Activated naive CD8-positive, alpha-beta T cell (primary cell): Measurements from ENCODE around the gene EVA1A.

ENCODE experiments used
- H3K27ac Mint-ChIP-seq: one replicate; pipeline ENCODE4 v1.8.0; 2021; ENCODE audit warnings: mixed read lengths
- H3K27me3 Mint-ChIP-seq: one replicate; pipeline ENCODE4 v1.8.0; 2021; ENCODE audit warnings: mixed read lengths
- H3K36me3 Mint-ChIP-seq: one replicate; pipeline ENCODE4 v1.8.0; 2021; ENCODE audit warnings: mixed read lengths
- H3K4me1 Mint-ChIP-seq: one replicate; pipeline ENCODE4 v1.8.0; 2021; ENCODE audit warnings: low read depth, mixed read lengths
- H3K4me3 Mint-ChIP-seq: one replicate; pipeline ENCODE4 v1.8.0; 2021; ENCODE audit warnings: mild to moderate bottlenecking, mixed read lengths
- H3K9me3 Mint-ChIP-seq: one replicate; pipeline ENCODE4 v1.8.0; 2021; ENCODE audit warnings: low read depth, mixed read lengths

EVA1A gene

DNA sequence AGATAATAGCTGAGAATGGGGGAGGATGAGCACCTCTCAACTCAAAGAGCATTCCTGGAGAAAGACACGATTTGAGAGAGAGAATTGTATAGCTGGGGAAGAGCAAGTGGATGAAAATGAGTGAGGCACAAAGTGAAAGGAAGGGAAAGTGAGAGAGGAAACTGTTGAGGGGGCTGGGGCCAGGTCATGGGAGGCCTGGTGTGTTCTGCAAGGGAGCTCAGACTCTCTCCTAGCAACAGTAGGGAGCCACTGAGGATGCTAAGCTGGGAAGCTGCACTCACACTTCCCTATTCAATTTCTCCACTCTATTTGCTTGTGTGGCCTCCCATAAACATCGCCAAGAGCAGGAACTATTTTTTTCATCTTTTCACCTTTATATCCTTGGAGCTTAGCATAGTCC is 14.8 kb downstream of the EVA1A start:
- peaks cover 1% of the 10 kb centered on the region for H3K4me1 Mint-ChIP-seq
- H3K27me3 Mint-ChIP-seq, result peaks cover 7% of the 10 kb centered on the region
- H3K4me3 Mint-ChIP-seq, result no peak overlapping the region
- H3K36me3 Mint-ChIP-seq, result no peaks in the 10 kb centered on the region
- H3K27ac Mint-ChIP-seq, result no peak overlapping the region
- no peaks in the 10 kb centered on the region for H3K9me3 Mint-ChIP-seq

DNA sequence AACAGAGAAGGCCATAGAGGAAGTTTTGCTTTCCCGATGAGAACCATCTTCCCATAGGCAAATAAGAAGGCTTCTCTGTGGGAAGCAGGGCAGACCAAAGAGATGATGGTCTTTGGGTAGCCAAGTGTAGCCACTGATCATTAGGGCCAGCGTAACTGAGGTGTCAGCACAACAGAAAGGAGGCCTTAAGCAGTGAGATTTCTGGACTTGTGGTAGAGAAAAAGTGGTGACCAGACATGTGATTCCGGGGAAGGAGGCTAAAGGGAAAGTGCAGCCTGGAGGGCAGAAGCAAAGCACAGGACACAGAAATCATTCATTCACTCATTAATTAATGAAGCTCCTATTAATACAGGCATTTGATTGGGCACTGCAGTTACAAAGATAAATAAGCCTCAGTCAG is 15.4 kb downstream of the EVA1A start:
- H3K4me3 Mint-ChIP-seq, result no peak overlapping the region
- peaks cover 7% of the 10 kb centered on the region for H3K27me3 Mint-ChIP-seq
- H3K27ac Mint-ChIP-seq, result no peak overlapping the region
- H3K9me3 Mint-ChIP-seq, result no peaks in the 10 kb centered on the region
- H3K4me1 Mint-ChIP-seq, result peaks cover 1% of the 10 kb centered on the region
- no peaks in the 10 kb centered on the region for H3K36me3 Mint-ChIP-seq

DNA sequence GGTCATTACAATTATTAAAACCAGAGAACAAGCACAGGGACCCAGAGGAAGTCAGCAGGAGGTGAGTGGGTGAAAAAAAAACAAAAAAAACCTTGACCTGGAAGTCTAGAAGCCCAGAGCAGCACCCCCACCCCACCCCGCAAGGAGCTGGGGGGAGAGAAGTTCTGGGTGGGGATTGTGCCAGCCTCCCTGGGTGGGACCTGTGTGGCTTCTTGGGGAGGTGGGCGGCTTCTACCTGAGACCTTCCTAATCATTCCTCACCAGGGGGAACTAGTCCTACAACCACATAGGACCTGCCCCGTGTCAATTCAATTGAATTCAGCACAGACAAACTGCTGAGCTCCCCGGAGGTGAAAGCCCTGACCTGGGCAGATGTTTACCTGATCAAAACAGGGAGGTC is 17.3 kb downstream of the EVA1A start:
- Mint-ChIP-seq H3K4me3 (no peak overlapping the region), H3K27me3 (peaks cover 7% of the 10 kb centered on the region), H3K36me3 (no peaks in the 10 kb centered on the region), H3K4me1 (peaks cover 1% of the 10 kb centered on the region), H3K9me3 (no peaks in the 10 kb centered on the region), H3K27ac (no peak overlapping the region)

DNA sequence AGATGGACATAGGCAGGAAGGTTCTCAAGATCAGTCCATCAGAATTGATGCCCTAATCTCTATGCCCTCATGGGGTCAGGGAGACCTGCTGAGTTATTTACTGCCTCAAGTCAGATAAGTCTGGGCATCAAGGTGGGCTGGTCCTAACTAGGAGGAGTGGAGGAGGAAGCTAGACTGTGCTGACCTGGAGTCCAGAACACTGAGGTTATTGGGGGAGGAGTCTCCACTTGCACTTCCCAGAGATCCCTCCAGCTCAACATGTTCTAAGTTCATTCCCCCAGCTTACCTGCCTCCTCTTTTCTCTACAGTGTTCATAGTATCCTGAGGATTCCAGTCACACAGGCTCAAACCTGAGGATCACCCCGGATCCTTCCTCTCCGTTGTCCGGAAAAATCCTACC is 19.3 kb downstream of the EVA1A start:
- no peaks in the 10 kb centered on the region for H3K4me1 Mint-ChIP-seq
- no peak overlapping the region for H3K27ac Mint-ChIP-seq
- peaks cover 6% of the 10 kb centered on the region for H3K27me3 Mint-ChIP-seq

DNA sequence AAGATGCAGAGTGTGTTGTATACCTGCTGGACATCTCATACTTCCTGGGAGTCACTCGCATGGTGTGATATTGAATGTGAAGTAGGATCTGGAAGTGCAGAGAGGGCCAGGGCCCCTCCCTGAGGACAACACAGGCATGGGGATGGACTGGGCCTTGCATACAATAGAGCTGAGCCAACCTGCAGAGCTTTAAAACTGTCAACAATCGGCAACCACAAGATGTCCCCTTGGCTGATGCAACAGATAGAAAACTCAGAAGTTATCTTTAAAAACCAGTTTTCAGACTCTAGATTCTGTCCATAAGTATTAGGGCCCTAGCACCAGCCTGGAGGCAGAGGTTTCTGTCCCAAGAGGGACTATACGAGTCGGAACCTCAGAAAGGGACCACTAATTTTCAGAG is 19.7 kb downstream of the EVA1A start:
- no peaks in the 10 kb centered on the region for H3K36me3 Mint-ChIP-seq
- H3K27ac Mint-ChIP-seq, result no peak overlapping the region
- no peaks in the 10 kb centered on the region for H3K4me1 Mint-ChIP-seq
- no peak overlapping the region for H3K4me3 Mint-ChIP-seq
- H3K27me3 Mint-ChIP-seq, result peaks cover 6% of the 10 kb centered on the region
- peaks cover 4% of the 10 kb centered on the region for H3K9me3 Mint-ChIP-seq

More for the DNA sequence above, 19.3 kb downstream of the EVA1A start:
- H3K36me3 Mint-ChIP-seq, result no peaks in the 10 kb centered on the region
- H3K4me3 Mint-ChIP-seq, result no peak overlapping the region
- peaks cover 4% of the 10 kb centered on the region for H3K9me3 Mint-ChIP-seq

DNA sequence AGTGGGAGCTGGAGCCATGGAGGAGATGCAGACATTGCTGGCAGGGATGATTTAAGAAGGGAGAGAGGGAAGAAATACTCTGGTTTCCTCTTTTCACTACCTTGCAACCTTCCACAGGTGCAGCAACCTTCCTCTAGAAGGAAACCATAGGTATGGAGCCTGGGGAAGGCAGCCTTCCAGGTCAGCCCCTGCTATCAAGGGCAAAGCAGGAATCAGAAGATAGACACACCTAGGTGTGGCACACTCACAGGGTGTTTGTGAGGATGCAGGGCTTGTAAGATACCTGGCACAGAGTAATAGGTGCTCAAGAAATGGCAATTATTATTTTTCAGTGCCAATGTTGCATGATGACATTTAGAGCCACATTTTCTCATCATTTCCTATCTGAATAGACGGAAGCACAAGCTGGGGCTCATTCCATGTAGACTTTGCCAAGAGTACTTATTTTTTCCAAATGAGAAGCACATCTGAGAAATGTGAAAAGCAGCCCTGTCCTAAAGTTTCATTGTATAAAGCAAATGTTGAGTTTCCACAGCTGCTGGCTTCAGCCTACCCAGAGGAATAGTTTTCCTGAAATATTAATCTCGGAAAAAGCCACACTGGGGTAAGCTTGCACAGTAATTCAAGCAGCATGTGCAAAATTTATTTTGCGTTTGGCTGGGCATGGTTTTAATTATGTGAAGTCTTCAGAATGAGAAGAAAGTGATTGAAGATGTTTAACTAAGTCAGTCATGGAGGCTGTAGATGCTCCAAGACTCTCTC is 20.6 kb downstream of the EVA1A start:
- no peaks in the 10 kb centered on the region for H3K36me3 Mint-ChIP-seq
- no peak overlapping the region for H3K4me3 Mint-ChIP-seq
- peaks cover 4% of the 10 kb centered on the region for H3K9me3 Mint-ChIP-seq
- peaks cover 7% of the 10 kb centered on the region for H3K27me3 Mint-ChIP-seq
- H3K4me1 Mint-ChIP-seq, result no peaks in the 10 kb centered on the region
- H3K27ac Mint-ChIP-seq, result no peak overlapping the region

DNA sequence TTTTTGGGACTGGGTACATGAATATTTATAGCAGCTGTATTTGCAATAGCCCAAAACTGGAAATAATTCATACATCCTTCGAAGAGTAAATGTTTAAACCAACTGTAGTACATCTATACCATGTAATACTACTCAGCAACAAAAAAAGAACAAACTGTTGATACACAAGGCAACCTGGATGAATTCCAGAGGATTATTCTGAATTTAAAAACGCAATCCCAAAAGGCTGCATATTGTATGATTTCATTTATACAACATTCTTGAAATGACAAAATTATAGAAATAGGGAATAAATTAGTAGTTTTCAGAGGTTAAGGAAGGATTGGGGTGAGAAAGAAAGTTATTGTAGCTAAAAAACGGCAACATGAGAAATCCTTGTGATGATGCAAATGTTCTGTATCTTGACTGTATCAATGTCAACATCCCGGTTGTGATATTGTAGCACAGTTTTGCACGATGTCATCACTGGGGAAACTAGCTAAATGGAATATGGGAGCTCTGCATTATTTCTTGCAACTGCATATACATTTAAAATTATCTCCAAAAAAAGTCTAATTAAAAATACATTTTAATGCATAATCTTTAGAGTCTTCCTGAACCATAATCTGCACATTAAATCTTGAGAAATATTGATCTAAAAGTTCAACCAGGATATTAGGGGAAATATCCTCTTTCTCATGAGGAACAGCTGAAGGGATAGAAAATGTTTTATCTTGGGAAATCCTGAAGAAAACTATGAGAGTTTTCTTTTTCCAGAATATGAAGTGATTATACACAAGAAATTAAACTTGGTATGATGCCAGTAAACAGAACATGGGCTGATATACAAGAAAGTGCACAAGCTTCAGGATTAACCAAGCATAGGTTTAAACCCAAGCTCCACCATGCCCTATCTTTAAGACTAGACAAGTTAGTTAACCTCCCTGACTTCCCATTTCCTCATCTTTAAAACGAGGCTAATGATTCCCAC is 21.9 kb downstream of the EVA1A start:
- H3K36me3 Mint-ChIP-seq, result no peaks in the 10 kb centered on the region
- H3K4me3 Mint-ChIP-seq, result no peak overlapping the region
- H3K27ac Mint-ChIP-seq, result no peak overlapping the region
- peaks cover 4% of the 10 kb centered on the region for H3K9me3 Mint-ChIP-seq
- peaks cover 12% of the 10 kb centered on the region for H3K27me3 Mint-ChIP-seq
- H3K4me1 Mint-ChIP-seq, result no peaks in the 10 kb centered on the region

DNA sequence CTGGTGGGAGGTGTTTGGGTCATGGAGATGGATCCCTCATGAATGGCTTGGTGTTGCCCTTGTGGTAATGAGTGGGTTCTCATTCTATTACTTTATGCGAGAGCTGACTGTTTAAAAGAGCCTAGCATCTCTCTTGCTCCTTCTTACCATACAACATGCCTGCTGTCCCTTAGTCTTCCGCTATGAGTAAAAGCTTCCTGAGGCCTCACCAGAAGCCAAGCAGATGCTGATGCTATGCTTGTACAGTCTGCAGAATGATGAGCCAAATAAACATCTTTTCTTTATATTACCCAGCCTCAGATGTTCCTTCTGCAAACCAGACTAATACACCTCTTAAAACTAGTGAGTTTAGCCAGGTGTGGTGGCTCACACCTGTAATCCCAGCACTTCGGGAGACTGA is 23.1 kb downstream of the EVA1A start:
- Mint-ChIP-seq H3K36me3 (no peaks in the 10 kb centered on the region), H3K4me1 (no peaks in the 10 kb centered on the region), H3K9me3 (peaks cover 4% of the 10 kb centered on the region)

DNA sequence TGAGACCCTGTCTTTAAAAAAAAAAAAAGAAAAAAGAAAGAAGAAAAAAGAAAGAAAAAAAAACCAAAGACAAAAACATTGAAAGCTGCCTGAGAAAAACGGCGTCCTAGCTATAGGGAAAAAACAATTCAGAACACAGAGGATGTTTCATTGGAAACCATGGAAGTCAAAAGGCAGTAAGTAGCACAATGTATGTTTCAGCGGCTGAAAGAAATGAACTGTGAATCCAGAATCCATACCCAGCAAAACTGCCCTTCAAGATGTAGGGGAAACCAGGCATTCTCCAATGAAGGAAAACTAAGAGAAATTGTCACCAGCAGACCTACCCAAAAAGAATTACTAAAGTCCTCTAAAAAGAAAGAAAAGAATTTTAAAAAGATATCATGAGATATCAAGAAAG is 27.6 kb downstream of the EVA1A start:
- Mint-ChIP-seq H3K27me3 (peaks cover 16% of the 10 kb centered on the region), H3K36me3 (no peaks in the 10 kb centered on the region), H3K27ac (no peak overlapping the region), H3K9me3 (peaks cover 4% of the 10 kb centered on the region), H3K4me3 (no peak overlapping the region), H3K4me1 (no peaks in the 10 kb centered on the region)

More for the DNA sequence above, 23.1 kb downstream of the EVA1A start:
- Mint-ChIP-seq H3K27ac (no peak overlapping the region), H3K4me3 (no peak overlapping the region), H3K27me3 (peaks cover 14% of the 10 kb centered on the region)

DNA sequence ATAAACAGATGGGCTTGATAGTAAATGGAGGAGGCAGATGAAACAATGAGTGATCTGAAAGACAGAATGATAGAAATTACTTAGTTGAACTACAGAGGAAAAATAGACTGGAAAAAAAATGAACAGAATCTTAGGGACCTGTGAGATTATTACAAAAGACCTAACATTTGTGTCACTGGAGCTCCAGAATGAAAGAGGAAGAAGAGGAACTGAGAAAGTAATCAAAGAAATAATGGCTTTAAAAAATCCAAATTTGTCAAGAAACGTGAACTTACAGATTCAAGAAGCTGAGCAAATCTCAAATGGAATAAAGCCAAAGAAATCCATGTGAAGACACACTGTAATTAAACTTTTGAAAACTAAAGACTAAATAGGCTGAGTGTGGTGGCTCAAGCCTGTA is 28.3 kb downstream of the EVA1A start:
- Mint-ChIP-seq H3K36me3 (no peaks in the 10 kb centered on the region), H3K9me3 (peaks cover 4% of the 10 kb centered on the region), H3K4me1 (no peaks in the 10 kb centered on the region), H3K27ac (no peak overlapping the region), H3K27me3 (peaks cover 16% of the 10 kb centered on the region), H3K4me3 (no peak overlapping the region)

DNA sequence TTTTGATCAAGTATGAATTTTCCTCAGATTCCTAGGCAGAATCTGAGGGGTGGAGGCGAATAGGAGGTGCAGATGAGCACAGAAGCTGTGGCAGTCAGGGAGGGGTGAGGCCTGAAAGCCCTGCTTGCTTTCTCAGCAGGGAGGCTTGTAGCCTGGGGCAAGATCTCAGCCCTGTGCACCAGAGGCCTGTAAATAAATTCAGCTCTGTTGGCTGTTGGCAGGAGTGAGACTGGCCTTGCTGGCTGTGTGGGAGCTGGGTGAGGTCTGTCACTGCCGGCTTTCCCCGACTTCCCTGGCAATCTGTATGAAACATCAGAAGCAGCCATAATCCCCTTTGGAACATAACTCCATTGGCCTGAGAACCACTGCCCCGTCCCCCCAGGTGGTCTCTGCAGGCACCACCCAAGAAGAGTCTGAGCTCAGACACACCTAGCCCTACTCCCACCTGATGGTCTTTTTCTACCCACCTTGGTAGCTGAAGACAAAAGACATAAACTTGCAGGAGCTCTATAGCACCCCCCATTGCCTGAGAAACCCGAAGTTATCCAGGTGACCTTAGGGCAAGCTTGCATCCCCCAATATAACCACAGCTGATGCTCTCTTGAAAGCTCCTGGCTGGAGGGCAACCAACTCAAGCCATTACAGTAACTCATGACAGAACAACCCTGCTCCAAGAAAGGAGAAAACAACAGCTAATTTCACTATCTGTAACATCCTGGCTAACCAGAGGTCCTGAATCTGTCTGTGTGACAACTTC is 32.3 kb downstream of the EVA1A start:
- H3K27me3 Mint-ChIP-seq, result peaks cover 12% of the 10 kb centered on the region

DNA sequence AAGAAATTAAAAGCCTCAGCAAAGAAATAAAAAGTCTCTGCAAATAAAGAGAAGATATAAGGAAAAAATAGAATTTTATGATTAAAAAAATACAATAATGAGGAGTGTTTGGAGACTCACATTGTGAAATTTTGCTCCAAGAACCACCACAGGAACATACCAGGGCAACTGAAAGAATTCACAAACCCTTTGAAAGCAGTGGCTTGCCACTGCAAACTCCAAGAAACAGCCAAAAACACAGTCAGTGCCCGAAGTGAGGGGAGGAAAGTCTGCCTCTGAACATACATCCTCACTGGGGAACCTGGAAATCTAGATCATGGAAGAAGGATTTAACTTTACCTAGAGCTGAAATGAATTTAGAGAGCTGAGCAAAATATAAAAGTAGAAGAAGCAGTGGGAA is 33.1 kb downstream of the EVA1A start:
- Mint-ChIP-seq H3K36me3 (no peaks in the 10 kb centered on the region), H3K4me3 (no peak overlapping the region), H3K27ac (no peak overlapping the region), H3K9me3 (no peaks in the 10 kb centered on the region), H3K27me3 (peaks cover 13% of the 10 kb centered on the region), H3K4me1 (no peaks in the 10 kb centered on the region)

More for the DNA sequence above, 32.3 kb downstream of the EVA1A start:
- Mint-ChIP-seq H3K9me3 (no peaks in the 10 kb centered on the region), H3K4me3 (no peak overlapping the region), H3K36me3 (no peaks in the 10 kb centered on the region), H3K27ac (no peak overlapping the region), H3K4me1 (no peaks in the 10 kb centered on the region)

DNA sequence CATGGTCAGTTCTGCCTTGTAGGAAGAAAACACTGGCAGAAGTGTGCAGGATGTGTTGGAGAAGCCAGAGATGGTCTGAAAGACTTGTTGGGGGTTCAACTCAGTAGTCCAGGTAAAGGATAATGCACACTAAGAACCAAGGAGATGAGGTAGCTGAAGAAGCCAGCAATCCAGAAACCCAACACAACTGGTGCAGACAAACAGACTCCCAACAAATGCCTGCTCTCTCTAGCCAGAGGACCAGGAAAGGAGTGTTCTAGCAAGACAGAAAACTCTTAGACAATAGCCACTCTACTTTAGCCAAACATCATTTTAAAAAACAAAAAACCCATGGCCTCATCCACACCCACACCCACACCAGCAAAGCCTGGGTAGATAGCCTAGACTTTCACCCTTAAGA is 33.9 kb downstream of the EVA1A start:
- Mint-ChIP-seq H3K27ac (no peak overlapping the region), H3K27me3 (peaks cover 13% of the 10 kb centered on the region)

DNA sequence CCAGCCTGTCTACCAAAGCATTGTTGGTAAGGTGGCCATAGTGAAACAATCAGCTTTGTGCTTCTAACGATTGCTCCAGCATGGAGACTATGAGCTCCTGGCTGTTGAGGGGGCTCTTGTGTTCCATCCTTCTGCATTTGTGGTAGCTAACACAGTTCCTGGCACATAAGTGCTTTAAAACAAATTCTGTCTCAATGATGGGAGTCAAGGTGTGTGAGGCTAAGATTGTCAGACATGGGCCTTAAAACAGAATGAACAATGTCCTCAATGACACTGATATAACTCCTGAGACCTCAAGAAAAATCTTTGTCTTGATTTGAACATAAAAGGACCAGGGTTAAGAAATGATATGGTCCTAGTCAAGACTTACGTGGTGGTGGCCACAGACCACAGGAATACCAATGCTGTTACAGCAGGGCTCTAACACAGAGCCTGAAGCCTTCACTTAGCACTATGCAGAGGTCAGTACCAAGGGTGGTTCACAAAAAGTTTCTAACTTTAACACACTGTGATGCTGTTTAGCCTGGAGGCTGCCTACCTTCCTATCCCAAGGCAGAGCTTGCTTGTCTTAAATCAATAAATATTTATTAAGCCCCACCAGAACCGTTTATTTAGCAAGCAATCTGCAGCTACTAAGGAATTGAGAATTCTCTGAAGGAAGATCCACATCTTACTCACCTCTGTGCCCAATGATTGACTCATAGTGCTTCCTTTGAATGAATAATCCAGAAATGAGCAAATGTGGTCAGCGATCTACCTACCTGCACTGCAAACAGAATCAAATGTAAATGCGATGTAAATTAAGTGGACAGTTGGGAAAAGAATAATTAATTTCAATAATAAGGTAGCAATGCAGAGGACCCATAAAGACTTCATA is 35.1 kb downstream of the EVA1A start:
- no peaks in the 10 kb centered on the region for H3K9me3 Mint-ChIP-seq
- H3K4me1 Mint-ChIP-seq, result no peaks in the 10 kb centered on the region
- H3K27ac Mint-ChIP-seq, result no peak overlapping the region
- H3K4me3 Mint-ChIP-seq, result no peak overlapping the region
- peaks cover 13% of the 10 kb centered on the region for H3K27me3 Mint-ChIP-seq
- H3K36me3 Mint-ChIP-seq, result no peaks in the 10 kb centered on the region

More for the DNA sequence above, 33.9 kb downstream of the EVA1A start:
- H3K9me3 Mint-ChIP-seq, result no peaks in the 10 kb centered on the region
- H3K36me3 Mint-ChIP-seq, result no peaks in the 10 kb centered on the region
- H3K4me1 Mint-ChIP-seq, result no peaks in the 10 kb centered on the region
- no peak overlapping the region for H3K4me3 Mint-ChIP-seq
